Uterine smooth muscle cell (primary cell): ENCODE data around the gene APBB3. TPM values are rescaled to one million over a fixed set of nuclear protein-coding genes. Genes with fewer than 3 reads are reported as not detected.

Experiments used
- total RNA-seq: library from RNA; depleted of rRNA; stranded (reverse); fragments of >200 nt; gene quantifications from 2 replicates; pipeline ENCODE4 v1.2.3, GENCODE V29; 2014

APBB3 gene, protein sequence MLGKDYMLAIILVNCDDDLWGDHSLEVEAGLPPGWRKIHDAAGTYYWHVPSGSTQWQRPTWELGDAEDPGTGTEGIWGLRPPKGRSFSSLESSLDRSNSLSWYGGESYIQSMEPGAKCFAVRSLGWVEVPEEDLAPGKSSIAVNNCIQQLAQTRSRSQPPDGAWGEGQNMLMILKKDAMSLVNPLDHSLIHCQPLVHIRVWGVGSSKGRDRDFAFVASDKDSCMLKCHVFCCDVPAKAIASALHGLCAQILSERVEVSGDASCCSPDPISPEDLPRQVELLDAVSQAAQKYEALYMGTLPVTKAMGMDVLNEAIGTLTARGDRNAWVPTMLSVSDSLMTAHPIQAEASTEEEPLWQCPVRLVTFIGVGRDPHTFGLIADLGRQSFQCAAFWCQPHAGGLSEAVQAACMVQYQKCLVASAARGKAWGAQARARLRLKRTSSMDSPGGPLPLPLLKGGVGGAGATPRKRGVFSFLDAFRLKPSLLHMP
- 17.2 and 26.0 TPM in 2 replicates for total RNA-seq

DNA sequence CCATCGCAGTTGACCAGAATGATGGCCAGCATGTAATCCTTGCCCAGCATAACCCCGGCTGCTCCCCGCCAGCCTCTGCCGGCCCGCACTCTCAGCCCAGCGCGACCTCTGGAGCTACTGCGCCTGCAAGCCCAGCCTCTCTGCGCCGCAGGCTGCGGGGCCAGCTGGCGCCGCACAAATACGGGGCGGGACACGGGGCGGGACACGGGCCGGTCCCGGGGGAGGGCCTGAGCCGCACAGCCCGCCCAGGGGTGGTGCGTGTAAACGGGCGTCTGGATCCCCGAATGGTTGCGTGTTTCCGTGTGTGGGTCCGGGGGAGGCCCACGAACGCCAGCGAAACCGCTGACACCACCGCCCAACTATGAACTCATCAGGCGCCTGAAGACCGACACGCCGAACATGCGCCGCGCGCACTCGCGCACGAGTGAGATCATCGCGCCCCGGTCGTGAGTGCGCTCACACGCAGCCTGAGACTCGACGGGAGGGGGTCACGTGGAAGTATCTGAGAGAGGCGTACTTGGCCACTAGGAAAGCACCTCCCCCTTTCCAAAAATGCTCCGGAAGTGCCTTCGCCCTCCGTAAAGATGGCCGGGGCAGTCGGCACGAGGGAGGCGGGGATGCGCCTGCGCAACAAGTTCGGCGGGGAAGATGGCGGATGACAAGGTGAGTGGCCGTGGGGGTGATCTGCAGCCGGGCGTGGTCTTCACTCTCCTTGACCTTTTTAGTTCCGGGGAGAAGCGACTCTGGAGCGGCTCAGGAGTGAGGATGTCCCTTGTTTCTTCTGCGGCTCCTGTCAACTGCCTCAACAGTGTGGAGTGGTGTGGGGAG lies at the start of gene APBB3, which contains the start of gene SLC35A4:
TSS of gene APBB3 (minus strand) at position 403 of the 828 bp plus-strand sequence. CDS start at position 50, 353 bp downstream.
TSS of gene SLC35A4 (plus strand) at position 633 of the 828 bp plus-strand sequence. CDS start 2,342 bp downstream, outside the sequence.

DNA sequence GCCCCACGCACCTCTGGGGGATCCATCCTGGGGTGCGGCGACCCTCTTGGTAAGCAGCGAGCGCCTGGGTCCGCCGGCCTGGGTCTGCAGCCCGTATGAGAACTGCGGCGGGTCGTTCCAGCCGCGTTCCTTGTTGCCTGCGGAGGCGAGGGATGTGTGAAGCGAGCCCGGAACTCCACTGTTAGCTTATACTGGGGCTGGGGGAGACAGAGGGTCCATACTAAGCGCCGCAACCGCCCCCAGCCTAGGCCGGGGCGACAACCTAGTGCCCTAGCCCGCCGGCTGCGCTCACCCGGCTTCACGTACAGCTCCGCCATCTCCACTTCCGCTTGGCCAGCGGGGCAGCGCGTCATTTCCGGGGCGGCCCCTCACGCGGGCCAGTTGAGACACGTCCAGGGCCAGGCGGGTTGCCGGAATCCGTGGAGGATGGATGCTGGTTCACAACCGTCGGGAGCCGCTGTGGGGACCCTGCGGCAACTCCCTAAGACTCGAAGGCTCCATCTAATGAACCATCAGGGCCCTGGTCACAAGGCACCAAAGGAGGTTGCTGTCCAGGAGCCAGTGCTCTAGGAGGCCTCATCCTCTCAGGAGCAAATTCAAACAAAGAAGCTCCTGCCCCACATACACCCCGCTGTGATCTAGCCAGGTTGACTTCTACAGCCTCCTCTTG lies 7.1 kb downstream of the APBB3 start, which contains the start of gene SRA1:
TSS of gene SRA1 (minus strand) at position 338 of the 670 bp plus-strand sequence. CDS start at position 317, 21 bp downstream.

DNA sequence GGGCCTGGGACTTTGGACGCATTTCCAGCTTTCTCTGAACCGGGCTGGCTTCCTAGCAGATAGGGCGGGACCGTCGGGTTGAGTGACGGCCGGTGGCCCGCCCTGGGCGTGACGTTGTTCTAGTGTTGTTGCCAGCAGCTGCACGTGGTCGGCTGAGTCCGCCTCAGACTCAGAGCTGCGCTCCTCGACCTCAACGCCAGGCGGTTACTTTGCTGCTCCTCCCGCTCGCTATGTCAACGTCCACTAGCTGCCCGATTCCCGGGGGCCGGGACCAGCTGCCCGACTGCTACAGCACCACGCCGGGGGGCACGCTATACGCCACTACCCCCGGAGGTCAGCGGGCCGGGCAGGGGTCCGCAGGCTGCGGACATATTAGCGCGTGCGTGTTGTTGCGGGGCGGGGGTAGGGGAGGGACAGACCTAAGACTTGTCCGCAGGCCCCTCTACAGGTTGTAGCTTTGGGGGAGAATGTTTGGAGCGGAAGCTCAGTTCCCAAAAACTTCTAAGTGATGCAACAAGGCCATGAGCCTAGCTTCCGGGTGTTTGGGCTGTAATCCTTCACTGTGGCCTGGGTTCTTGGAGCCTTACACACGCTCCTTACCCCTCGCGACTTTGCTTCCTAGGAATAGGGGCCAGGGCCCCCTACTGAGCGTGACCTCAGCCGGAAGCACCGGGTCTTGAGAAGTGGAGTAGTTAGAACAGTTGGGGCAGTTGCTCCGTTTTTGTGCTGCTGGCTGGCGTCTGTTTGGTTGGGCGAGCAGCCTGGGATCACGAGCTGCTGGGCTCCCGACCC lies 16.7 kb downstream of the APBB3 start, which contains the start of gene EIF4EBP3:
TSS of gene EIF4EBP3 (plus strand) at position 155 of the 792 bp plus-strand sequence. CDS start at position 231, 76 bp downstream.

Other genes with a start within 250 kb of the APBB3 start
- gene HBEGF, start 218.0 kb downstream of the APBB3 start, total RNA-seq = 6.0 and 12.4 TPM in 2 replicates
- gene SLC4A9, start 204.4 kb downstream of the APBB3 start, total RNA-seq = not detected in 2 replicates
- 74.0 and 87.2 TPM in 2 replicates for gene ANKHD1, start 162.8 kb downstream of the APBB3 start, total RNA-seq
- 0.77 and 1.1 TPM in 2 replicates for gene EIF4EBP3, start 16.9 kb downstream of the APBB3 start, total RNA-seq
- 43.1 and 49.1 TPM in 2 replicates for gene SRA1, start 7.1 kb downstream of the APBB3 start, total RNA-seq
- gene SLC35A4, start 230 bp upstream of the APBB3 start, total RNA-seq = 15.0 and 21.6 TPM in 2 replicates
- 0.11 and 0.25 TPM in 2 replicates for gene CD14, start 68.6 kb upstream of the APBB3 start, total RNA-seq
- gene TMCO6, start 74.9 kb upstream of the APBB3 start, total RNA-seq = 9.8 and 12.1 TPM in 2 replicates
- gene NDUFA2, start 83.0 kb upstream of the APBB3 start, total RNA-seq = 22.8 and 31.7 TPM in 2 replicates
- gene IK, start 83.2 kb upstream of the APBB3 start, total RNA-seq = 101 and 140 TPM in 2 replicates
- gene WDR55, start 100.3 kb upstream of the APBB3 start, total RNA-seq = 29.4 and 37.5 TPM in 2 replicates
- gene DND1, start 109.0 kb upstream of the APBB3 start, total RNA-seq = 0.12 and 0.33 TPM in 2 replicates
- 70.7 and 107 TPM in 2 replicates for gene HARS1, start 126.8 kb upstream of the APBB3 start, total RNA-seq
- gene HARS2, start 126.9 kb upstream of the APBB3 start, total RNA-seq = 38.0 and 38.8 TPM in 2 replicates
- gene ZMAT2, start 135.8 kb upstream of the APBB3 start, total RNA-seq = 60.6 and 61.1 TPM in 2 replicates
- gene PCDHA1, start 221.5 kb upstream of the APBB3 start, total RNA-seq = under 0.01 TPM in 2 replicates
- under 0.01 and 0.11 TPM in 2 replicates for gene PCDHA2, start 230.3 kb upstream of the APBB3 start, total RNA-seq
- under 0.01 and 0.25 TPM in 2 replicates for gene PCDHA3, start 236.5 kb upstream of the APBB3 start, total RNA-seq
- 0.11 and 0.62 TPM in 2 replicates for gene PCDHA4, start 242.5 kb upstream of the APBB3 start, total RNA-seq